Pancreas (tissue), 10 donors: ENCODE data around the gene CST3. TPM values are rescaled to one million over a fixed set of nuclear protein-coding genes. Genes with fewer than 3 reads are reported as not detected.
A peak's percentile ranks its signal among the peaks of the same experiment; 100 is the strongest.

Source experiments
- ATAC-seq, 4 donors: fragments of 200-7000 bp; cut with Tn5 transposase; one replicate each; pipeline versions ENCODE4 v1.8.0 to v1.9.1; 2020; ENCODE audit warnings: mild to moderate bottlenecking in 4 of 4, moderate library complexity in 4 of 4
- DNase-seq, 6 donors: peaks; one replicate each; pipeline ENCODE4 v3.0.0-alpha.2; 2020
- FAIRE-seq: peaks from 2 replicates; lab custom pipeline; 2012; peaks lifted over from hg19 to GRCh38; lab: Jason Lieb, UNC
- H3K27ac ChIP-seq, 4 donors: fragments of 200-600 bp; sonication (generic); 1 replicate in 3 of 4; 2 replicates in 1 of 4; pipeline versions ENCODE4 v1.5.0 to v1.8.0; 2020
- H3K27me3 ChIP-seq, 4 donors: fragments of 200-600 bp; one replicate each; pipeline ENCODE4 v1.8.0; 2021
- H3K36me3 ChIP-seq, 3 donors: fragments of 200-600 bp; sonication (generic) in 1 of 3; one replicate each; pipeline versions ENCODE4 v1.5.0 to v1.8.0; 2020 to 2021
- H3K4me1 ChIP-seq, 3 donors: fragments of 200-600 bp; one replicate each; pipeline ENCODE4 v1.8.0; 2021
- H3K4me3 ChIP-seq, 4 donors: fragments of 200-600 bp; sonication (generic) in 2 of 4; one replicate each; pipeline versions ENCODE4 v1.5.0 to v1.8.0; 2020 to 2021
- H3K9me3 ChIP-seq, 4 donors: fragments of 200-600 bp; one replicate each; pipeline ENCODE4 v1.8.0; 2021
- CTCF ChIP-seq, 4 donors: fragments of 200-600 bp; sonication (generic) in 3 of 4; IDR thresholded peaks; one replicate each; pipeline versions ENCODE4 v1.5.0 to v1.8.0; 2021; ENCODE audit warnings: antibody characterized with exemption in 4 of 4
- WGBS, 2 donors: extraction: QIAGEN DNeasy Blood & Tissue Kit; methylation state at CpG; one replicate each; pipeline ENCODE4 v1.1.7; 2013; 5-methylcytosine and 5-hydroxymethylcytosine counted together
- intact Hi-C, 3 donors: fragments of 100-400 bp; cut with DNase I; formaldehyde crosslinking; loops; one replicate each; pipeline versions ENCODE4 v1.11.1 to v1.14.2; 2022
- polyA plus RNA-seq, 2 donors: library from polyadenylated mRNA; stranded (reverse); fragments of 200-250 nt; gene quantifications; one replicate each; pipeline ENCODE4 v1.2.3, GENCODE V29; 2013
- total RNA-seq, 6 donors: library from RNA; stranded (reverse); fragmentation: NEBNext Ultra II Directional in 4 of 6; extraction: Animal tissue kit (Norgen Biotek cat#: 25700) in 4 of 6; gene quantifications; one replicate each; pipeline versions ENCODE4 v1.2.1 to v1.2.4, GENCODE V29; 2021 to 2023
- donor health status: healthy with polysubstance abuse.
- donor health status: DM: no; HTN: no; CAD: no; lungs with moderate emphysema.
- donor health status: DM: no; HTN: no; CAD: no.
- donor health status: control.
- donor health status: control.
- donor health status: Bipolar disorder and iron deficiency.
- donor health status: DM: yes; HTN: yes; CAD: no.
- donor health status: DM: no; HTN: no; CAD: no.
- donor health status: DM: no; HTN: no; CAD: no.
- donor health status: DM: yes; HTN: yes; CAD: no.

The CST3 gene
- total and polyA plus RNA-seq, 8 donors: 201 to 445 (median 264) TPM

GRCh38 chr20:23632711-23633573, 4.8 kb downstream of the CST3 start:
- Histone ChIP-seq H3K27ac (no peak overlapping the region), H3K27me3 (no peaks in the 10 kb centered on the region), H3K4me3 (no peak overlapping the region), H3K9me3 (no peaks in the 10 kb centered on the region), H3K4me1 (peaks cover 0 to 8% (median 6%) of the 10 kb centered on the region in 3 donors), H3K36me3 (peaks cover 0 to 13% (median 3%) of the 10 kb centered on the region in 3 donors)
- no peak for TF ChIP-seq CTCF (IDR thresholded peaks at IDR 0.05)
- ATAC-seq (no peak), DNase-seq (no peak), FAIRE-seq (no peak)
- 78 to 83% methylated on average over 8 of the region's 8 CpGs for WGBS, 2 donors
- intact Hi-C loops: no loop called here

- no peak for FAIRE-seq
- WGBS, 2 donors: 88 to 91% methylated on average over 12 of the region's 12 CpGs
- no peak for DNase-seq
- peak in 1 of 4 donors; percentile 70 for ATAC-seq
- TF ChIP-seq CTCF (IDR thresholded peaks at IDR 0.05): no peak
- H3K27ac ChIP-seq: no peak overlapping the region
- intact Hi-C loops: no loop called here
- H3K4me1 ChIP-seq: peaks cover 0 to 8% (median 6%) of the 10 kb centered on the region in 3 donors
- no peaks in the 10 kb centered on the region for H3K27me3 ChIP-seq
- peaks cover 0 to 13% (median 3%) of the 10 kb centered on the region in 3 donors for H3K36me3 ChIP-seq
- H3K4me3 ChIP-seq: no peak overlapping the region
- H3K9me3 ChIP-seq: no peaks in the 10 kb centered on the region
These were observed 5.6 kb downstream of the CST3 start for GRCh38 chr20:23631981-23632710.

GRCh38 chr20:23631226-23631822, 6.4 kb downstream of the CST3 start:
- FAIRE-seq (no peak), DNase-seq (no peak), ATAC-seq (no peak)
- Histone ChIP-seq H3K36me3 (peaks cover 0 to 13% (median 3%) of the 10 kb centered on the region in 3 donors), H3K4me1 (peaks cover 0 to 6% (median 2%) of the 10 kb centered on the region in 3 donors), H3K4me3 (no peak overlapping the region), H3K27me3 (no peaks in the 10 kb centered on the region), H3K9me3 (no peaks in the 10 kb centered on the region), H3K27ac (no peak overlapping the region)
- 97 to 98% methylated on average over 9 of the region's 9 CpGs for WGBS, 2 donors
- no peak for TF ChIP-seq CTCF (IDR thresholded peaks at IDR 0.05)
- intact Hi-C loops: no loop called here

- H3K27me3 ChIP-seq: no peaks in the 10 kb centered on the region
- no peak overlapping the region for H3K27ac ChIP-seq
- H3K36me3 ChIP-seq: peaks cover 0 to 13% (median 3%) of the 10 kb centered on the region in 3 donors
- 79 to 82% methylated on average over 4 of the region's 4 CpGs for WGBS, 2 donors
- no peak for FAIRE-seq
- DNase-seq: no peak
- H3K4me1 ChIP-seq: peaks cover 0 to 2% (median 0%) of the 10 kb centered on the region in 3 donors
- ATAC-seq: no peak
- no peak overlapping the region for H3K4me3 ChIP-seq
- no peaks in the 10 kb centered on the region for H3K9me3 ChIP-seq
- no peak for TF ChIP-seq CTCF (IDR thresholded peaks at IDR 0.05)
- intact Hi-C loops: no loop called here
These were observed 7.3 kb downstream of the CST3 start for GRCh38 chr20:23630392-23630849.
